HG03097 (cell line): Measurements from ENCODE around the gene CDC42BPB.

Experiments used
- ATAC-seq: cut with Tn5 transposase; IDR thresholded peaks from one replicate; pipeline ENCODE4 v1.9.1; 2021; ENCODE audit not compliant: unreplicated experiment, low FRiP score

The CDC42BPB gene

GRCh38 chr14:102971314-102971713, 86.0 kb downstream of the CDC42BPB start:
- no peak for ATAC-seq

GRCh38 chr14:102970496-102970895, 86.9 kb downstream of the CDC42BPB start:
- no peak for ATAC-seq

DNA sequence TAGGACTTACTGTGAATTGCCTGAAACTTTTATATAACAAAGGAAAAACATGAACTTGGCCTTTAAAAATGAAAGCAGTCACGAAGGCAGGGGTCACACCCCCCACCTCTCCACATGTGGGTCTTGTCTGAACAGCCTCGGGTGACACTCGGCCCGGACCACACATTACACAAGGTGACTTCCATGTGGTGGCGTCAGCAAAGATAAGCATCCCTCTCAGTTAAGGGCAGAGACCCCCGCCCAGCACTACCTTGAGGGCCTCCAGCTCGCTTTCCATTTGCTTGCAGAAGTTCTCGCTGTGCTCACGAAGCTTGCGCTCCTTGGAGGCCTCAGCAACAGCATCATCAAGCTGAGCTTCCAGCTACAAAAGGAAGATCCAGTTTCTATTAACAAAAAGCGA, 87.4 kb downstream of the CDC42BPB start:
- ATAC-seq = no peak

- no peak for ATAC-seq
Measured at GRCh38 chr14:102969060-102969791, 88.1 kb downstream of the CDC42BPB start.

GRCh38 chr14:102968306-102968705, 89.0 kb downstream of the CDC42BPB start:
- ATAC-seq = no peak

DNA sequence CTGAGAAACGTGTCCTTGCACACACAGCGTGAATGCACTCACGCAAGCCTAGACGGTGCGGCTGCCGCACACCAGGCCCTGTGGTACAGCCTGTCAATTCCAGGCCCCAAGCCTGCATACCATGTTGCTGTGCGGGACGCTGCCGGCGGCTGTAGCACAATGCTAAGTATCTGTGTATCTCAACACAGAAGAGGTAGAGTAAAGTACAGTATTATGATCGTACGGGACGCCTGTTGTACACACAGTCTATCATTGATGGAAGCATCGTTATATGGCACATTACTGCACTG, 89.9 kb downstream of the CDC42BPB start:
- ATAC-seq = no peak

GRCh38 chr14:102966681-102967505, 90.5 kb downstream of the CDC42BPB start:
- ATAC-seq = no peak

GRCh38 chr14:102965971-102966655, 91.2 kb downstream of the CDC42BPB start:
- no peak for ATAC-seq

GRCh38 chr14:102965282-102965681, 92.1 kb downstream of the CDC42BPB start:
- no peak for ATAC-seq

GRCh38 chr14:102964152-102964730, 93.1 kb downstream of the CDC42BPB start:
- no peak for ATAC-seq

GRCh38 chr14:102962111-102962627, 95.2 kb downstream of the CDC42BPB start:
- ATAC-seq = no peak

- no peak for ATAC-seq
Measured at GRCh38 chr14:102958461-102958860, 98.9 kb downstream of the CDC42BPB start.

GRCh38 chr14:102957222-102957621, 100.1 kb downstream of the CDC42BPB start:
- no peak for ATAC-seq

GRCh38 chr14:102955636-102956408, 101.5 kb downstream of the CDC42BPB start:
- ATAC-seq = no peak

- no peak for ATAC-seq
Measured at GRCh38 chr14:102954081-102954789, 103.1 kb downstream of the CDC42BPB start.

GRCh38 chr14:102953100-102953499, 104.2 kb downstream of the CDC42BPB start:
- no peak for ATAC-seq

GRCh38 chr14:102952276-102952675, 105.1 kb downstream of the CDC42BPB start:
- no peak for ATAC-seq

GRCh38 chr14:102951799-102952198, 105.5 kb downstream of the CDC42BPB start:
- ATAC-seq = no peak

- no peak for ATAC-seq
Measured at GRCh38 chr14:102951034-102951433, 106.3 kb downstream of the CDC42BPB start.
